Central memory CD4-positive, alpha-beta T cell (primary cell): Measurements from ENCODE around the gene DHX58.

Experiments used
- DNase-seq: peaks from one replicate; pipeline ENCODE4 v3.0.0; 2022

Gene DHX58

DNA sequence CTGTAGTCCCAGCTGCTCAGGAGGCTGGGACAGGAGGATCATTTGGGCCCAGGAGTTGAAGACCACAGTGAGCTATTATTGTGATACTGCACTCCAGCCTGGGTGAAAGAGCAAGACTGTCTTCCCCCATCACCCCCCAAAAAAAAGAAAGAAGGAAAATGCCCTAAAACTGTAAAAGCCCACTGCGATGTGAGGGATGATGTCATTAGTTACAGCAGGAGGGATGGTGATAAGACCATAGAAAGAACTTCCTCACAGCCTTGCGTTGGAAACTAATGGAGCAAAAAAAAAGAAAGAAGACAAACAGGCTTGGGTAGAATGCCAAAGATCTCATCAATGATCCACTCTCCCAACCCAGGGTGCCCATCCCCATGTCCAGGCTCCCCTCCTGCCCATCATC, 33.0 kb downstream of the DHX58 start:
- DNase-seq: no peak

DNA sequence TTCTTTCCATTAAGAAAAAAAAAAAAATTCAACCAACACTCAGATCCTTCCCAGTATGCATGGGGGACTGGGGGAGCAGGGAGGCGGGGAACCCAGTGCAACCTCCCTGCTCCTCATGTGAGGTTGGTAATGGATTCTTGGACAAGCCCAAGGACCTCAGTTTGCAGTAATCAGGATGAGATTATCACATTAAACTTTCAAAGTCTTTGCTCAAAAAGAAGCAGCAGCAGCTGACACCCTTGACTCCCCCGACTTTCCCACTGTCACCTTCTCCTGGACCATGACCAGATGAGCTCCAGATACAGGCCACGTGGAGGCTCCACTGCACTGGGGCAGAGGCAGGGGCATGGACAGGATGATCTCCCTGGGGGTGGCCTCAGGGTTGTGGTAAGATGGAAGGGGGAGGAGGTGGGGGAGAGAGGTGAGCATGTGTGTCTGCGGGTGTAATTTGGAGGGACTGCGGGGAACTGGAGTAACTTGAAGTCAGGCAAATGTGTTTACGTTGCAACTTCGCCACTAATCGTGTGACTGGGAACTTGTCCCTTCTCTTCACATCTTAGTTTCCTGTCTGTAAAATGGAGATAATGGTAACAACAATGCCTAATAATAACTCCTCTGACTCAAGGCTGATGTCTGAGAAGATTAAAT, 34.0 kb downstream of the DHX58 start:
- no peak for DNase-seq

DNA sequence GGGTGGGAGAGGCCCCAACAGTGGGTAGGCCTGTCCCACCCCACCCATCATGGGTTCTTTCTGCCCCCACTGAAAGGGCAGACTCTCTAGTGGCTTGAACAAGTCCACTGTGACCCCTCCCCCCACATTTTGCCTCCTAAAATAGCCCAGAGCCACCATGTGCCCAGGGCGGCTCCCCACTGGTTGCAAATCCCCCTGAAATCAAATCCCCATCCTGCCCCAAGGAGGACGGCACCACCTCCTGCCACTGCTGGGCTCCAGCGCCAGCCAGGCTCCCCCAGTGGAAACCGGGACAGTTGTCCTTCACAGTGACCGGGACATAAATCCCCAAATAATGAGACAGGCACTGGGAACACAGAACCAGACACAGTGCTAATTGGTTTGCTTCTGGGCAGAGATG, 34.8 kb downstream of the DHX58 start:
- no peak for DNase-seq

- DNase-seq: no peak
Measured at GRCh38 chr17:42076797-42077559, 35.5 kb downstream of the DHX58 start.

DNA sequence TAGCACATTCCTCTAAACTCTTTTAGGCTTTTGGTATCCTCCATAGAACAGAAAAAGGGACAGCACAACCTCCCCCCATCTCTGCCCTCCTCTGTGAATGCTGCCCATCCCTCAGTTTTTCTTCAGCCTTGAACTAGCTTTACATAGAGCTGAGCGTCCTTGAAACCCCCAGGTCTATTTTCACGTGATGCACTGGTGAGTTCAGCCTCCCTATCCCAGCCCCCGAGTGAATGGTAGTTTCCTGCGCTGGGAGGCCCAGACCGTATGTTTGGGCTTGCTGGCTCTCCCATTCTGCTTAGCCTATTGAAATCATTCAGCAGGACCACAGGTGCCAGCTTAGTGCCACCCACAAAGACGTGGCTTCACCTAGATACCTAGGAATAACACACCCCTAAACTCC, 36.7 kb downstream of the DHX58 start:
- no peak for DNase-seq

DNA sequence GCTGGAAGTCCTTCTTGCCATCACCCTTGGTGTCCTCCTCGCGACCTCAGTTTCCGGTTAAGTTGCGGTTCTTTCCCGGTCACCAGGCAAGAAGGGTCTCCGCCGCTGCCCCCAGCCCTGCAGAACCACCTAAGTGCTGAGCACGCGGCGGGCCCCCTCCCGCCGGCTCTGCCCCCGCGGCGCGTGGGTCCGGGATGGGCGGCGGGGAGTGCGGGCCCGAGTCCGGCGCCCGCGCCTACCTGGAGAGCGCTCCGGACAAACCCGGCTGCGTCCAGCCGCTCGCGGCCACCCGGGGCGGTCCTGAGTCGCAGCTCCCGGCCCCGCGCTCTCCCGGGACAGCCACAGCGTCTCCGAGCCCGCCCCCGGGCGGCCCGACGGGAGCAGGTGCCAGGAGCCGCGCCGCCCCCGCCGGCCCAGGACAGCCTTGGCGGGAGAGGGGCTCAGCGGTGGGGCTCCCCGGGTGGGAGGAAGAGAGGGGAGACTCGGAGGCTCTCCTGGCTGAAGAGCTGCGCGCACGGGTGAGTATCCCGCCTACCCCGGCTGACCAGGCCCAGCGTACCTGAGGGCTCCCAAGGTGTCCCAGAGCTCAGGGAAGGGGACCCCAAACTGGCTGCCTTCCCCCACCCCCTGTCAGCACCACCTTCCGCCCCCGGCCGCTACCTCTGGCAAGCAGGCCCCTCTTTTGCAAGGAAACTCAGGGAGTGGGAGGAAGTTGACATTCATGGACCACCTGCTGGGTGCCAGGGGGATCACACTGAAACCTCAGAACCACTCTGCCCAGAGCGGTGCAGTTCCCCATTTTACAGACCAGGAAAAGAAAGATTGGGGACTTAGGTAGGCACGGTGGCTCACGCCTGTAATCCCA, 40.0 kb downstream of the DHX58 start:
- DNase-seq: no peak

GRCh38 chr17:42071810-42072209, 40.7 kb downstream of the DHX58 start:
- DNase-seq: no peak

DNA sequence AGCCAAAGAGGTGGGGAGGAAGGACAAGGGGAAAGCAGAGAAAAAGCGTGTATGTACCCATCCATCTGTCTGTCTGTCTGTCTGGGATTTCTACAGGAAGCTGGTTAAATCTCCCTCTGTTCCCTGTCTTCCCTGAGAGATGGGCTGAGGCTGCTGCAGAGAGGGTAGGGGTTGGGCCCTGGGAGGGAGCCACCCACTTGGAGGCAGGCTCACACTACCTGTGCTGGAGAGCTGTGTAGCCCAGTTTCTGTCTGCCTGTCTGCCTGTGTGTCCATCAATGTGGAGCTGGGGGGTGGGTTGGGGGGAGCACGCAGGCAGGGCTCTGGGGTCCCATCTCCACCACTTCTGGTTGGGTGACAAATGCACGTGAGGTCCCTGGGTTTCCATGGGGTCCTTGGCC, 43.5 kb downstream of the DHX58 start:
- no peak for DNase-seq

- peak; percentile 45 for DNase-seq
Measured at GRCh38 chr17:42067371-42068091, 45.0 kb downstream of the DHX58 start.

DNA sequence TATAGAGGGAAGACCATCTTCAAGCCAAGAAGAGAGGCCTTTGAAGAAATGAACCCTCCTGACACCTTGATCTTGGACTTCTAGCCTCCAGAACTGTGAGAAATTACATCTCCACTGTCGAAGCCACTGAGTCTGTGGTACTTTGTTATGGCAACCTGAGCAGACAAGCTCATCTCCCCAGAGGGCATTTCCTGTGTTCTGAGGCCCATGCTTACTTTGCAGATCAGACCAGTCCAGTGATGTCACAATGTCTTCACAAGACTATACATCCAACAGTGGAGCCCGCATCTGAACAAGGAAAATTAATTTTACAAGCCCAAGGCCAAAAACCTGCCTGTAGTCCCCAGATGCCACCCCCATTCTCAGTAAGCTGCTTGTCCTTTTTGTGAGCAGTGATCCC, 47.3 kb downstream of the DHX58 start:
- DNase-seq: no peak

- no peak for DNase-seq
Measured at GRCh38 chr17:42062681-42063080, 49.8 kb downstream of the DHX58 start.

DNA sequence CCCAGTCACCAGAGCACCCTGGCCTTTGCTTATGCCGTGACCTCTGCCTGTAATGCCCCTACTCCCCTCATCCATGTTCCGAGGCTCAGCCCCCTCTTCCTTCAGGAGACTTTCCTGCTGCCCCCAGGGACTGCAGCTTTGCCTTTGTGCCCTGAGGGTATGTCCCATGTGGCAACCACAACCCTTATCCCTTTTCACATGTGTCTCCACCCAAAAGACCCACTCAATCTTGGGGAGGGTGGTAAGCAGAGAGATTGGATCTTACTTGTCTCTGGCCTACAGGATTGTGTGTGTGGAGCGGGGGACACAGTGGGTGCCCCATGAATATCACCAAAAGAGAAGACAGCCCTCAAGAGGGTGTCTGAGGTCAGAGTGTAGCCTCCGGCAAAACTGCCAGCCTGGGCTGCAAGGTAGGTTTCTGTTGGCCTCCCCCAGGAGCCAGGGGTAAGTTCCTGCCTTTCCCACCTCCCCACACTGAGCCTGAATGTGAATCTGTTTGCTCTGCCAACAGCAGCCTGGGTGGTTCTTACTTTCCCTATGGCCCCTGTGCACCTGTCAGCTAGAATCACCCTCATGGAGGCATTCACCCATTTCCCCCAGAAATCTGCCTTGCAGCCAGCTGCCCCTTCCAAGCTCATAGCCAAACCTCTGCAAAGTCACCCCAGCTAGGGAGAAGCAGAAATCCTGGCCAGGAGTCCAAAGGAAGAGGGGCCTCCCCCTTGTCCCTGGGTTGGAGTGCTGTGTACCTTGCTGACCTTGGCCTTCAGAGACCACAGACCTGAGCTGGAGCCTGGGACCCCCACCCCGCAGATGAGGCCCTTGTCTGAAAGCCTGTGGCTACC, 50.6 kb downstream of the DHX58 start:
- DNase-seq: no peak

- DNase-seq: no peak
Measured at GRCh38 chr17:42060231-42060630, 52.3 kb downstream of the DHX58 start.

DNA sequence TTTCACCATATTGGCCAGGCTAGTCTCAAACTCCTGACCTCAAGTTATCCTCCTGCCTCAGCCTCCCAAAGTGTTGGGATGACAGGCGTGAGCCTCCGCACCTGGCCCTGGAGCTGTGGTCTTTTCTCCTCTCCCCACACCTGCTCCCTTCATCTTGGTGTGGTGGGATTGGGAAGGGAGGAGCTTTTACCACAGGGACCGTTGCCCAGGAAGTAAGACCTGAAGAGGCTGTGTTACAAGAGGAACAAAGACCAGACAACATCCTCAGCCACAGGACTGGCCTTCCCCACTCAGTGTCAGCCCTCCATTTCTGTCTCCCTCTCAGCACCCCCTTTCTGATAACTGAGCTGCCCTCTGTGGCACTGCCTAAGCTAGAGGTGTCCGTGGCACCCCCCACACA, 52.7 kb downstream of the DHX58 start:
- no peak for DNase-seq

DNA sequence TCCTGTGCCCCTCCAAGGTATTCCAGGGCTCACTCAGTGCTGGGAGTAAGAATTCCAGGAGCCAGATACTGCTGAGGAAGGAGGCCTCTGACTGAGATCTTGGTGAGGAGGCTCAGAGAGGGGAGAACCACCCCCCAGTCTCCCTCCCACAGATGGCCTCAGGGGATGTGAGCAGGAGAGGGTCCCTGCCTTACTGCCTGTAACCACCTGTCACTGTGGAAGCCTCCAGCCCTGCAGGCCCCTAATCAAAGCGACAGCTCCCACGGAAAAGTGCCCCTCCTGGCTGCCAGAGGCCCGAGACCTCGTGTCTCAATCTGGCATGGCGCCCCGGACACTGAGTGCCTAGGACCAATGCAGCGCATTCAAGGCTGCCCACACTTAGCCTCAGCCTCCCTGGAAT, 54.5 kb downstream of the DHX58 start:
- no peak for DNase-seq

- no peak for DNase-seq
Measured at GRCh38 chr17:42056635-42057034, 55.9 kb downstream of the DHX58 start.

DNA sequence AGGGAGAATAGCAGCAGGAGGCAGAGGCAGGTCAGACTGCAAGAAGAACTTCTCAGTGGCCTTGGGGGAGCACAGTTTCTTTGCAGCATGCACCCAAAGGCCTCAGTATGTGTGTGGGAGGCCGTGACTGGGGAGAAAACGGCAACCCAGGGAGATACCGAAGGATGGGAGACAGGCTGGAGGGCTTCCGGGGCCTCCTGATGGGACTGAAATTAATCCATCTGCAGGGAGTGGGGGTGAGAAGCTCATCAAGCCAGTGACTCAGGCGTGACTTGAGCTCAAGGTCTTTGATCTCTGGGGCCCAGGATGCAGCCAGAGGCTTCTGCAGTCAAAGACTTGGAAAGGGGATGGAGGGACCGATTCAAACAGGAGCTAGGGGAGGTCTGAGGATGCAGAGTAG, 57.0 kb downstream of the DHX58 start:
- no peak for DNase-seq

DNA sequence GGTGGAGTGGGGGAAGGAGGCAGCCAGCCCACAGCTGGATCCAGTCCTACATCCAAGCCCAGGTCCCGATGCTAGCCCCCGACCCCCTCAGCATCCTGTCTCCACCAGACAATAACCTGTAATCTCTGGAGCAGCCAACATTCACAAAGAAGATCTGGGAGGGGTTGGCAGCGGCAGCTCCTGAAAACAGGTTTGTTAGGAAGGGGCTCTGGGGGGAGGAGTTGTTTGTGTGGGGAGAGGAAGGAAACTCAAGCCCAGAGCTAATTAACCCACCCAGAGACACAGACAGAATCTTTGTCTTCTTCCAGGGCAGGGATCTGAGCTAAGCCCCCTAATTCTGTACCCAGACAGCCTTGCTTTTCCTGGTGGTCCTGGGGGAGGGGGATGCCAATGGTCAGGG, 57.5 kb downstream of the DHX58 start:
- no peak for DNase-seq

DNA sequence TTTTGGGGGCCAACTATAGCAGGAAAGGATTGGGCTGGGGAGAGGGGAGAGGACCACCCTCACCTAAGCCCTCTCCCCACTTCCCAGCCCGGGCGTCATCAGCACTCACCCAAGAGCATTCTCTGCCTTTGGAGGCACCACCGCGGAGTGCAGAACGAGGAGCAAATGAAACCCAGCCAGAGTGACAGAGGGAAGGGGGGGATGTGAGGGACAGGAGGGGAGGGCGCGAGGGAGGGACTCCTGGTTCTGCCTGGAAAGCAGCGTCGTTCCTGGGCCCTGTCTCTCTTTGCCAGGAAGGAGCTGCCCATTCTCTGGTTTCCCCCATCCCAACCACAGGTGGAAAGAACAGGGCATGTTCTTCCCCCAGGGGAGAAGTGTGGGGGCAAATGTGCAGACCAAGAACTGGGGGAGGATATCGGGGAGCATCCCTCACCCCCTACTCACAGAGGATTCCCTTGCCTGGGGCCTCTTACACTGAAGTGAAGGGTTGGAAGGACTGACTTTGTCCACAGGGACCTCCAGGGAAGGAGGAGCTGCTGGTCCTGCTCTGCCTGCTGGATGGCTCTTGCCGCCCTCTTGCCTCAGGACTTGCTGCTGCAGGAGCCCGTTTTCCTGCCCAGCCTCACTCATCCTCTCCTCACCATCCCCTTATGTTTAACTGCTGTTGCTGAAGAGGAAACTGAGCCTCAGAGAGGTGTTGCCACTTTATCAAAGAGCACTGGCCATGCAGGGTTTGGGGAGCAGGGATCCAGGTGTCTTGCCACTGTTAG, 58.6 kb downstream of the DHX58 start:
- no peak for DNase-seq

GRCh38 chr17:42052346-42052877, 60.1 kb downstream of the DHX58 start:
- no peak for DNase-seq

DNA sequence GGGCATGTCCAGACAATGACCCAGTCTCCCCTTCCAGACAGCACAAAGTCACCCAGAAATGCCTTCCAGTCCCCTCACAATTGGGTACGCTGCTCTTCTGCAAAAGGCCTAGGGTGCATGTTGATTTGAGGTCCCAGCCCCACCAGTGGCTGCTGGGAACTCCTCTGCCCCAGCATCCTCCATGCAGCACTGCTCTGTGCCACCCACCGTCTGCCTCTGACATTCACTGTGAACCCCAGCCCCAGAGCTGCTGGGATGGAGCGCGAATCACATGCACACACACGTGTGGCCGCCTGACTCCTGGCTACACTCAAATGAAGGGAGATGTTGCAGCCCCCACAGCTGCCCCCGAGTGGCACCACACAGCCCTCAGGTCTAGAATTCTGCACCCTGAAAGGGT, 60.9 kb downstream of the DHX58 start:
- no peak for DNase-seq
